Right atrium auricular region (tissue), 2 donors: ENCODE results near the gene GRPEL2. TPM values are rescaled to one million over a fixed set of nuclear protein-coding genes. Genes with fewer than 3 reads are reported as not detected.

Source experiments
- DNase-seq: peaks from one replicate; pipeline ENCODE4 v3.0.0-alpha.2; 2019; ENCODE audit warnings: low spot score
- H3K27ac ChIP-seq, 2 donors: fragments of 200-600 bp; sonication (generic); 1 replicate in 1 of 2; 2 replicates in 1 of 2; pipeline ENCODE4 v1.5.1; 2016 to 2019
- H3K27me3 ChIP-seq, 2 donors: fragments of 200-600 bp; sonication (generic); one replicate each; pipeline versions ENCODE4 v1.5.1 to v1.6.0; 2017 to 2019
- H3K36me3 ChIP-seq: fragments of 200-600 bp; sonication (generic); one replicate; pipeline ENCODE4 v1.5.1; 2016
- H3K4me1 ChIP-seq, 2 donors: fragments of 200-600 bp; sonication (generic); one replicate each; pipeline versions ENCODE4 v1.5.1 to v1.6.0; 2017 to 2019
- H3K4me3 ChIP-seq, 2 donors: fragments of 200-600 bp; sonication (generic); 1 replicate in 1 of 2; 2 replicates in 1 of 2; pipeline ENCODE4 v1.5.1; 2017 to 2019; ENCODE audit warnings: mild to moderate bottlenecking in 1 of 2, moderate library complexity in 1 of 2
- H3K9me3 ChIP-seq, 2 donors: fragments of 200-600 bp; sonication (generic); one replicate each; pipeline ENCODE4 v1.5.1; 2019
- total RNA-seq, 2 donors: library from RNA; depleted of rRNA; stranded (reverse); fragments of >200 nt; gene quantifications; one replicate each; pipeline ENCODE4 v1.1.0, GENCODE V29; 2016
- TF ChIP-seq, protein P1 (sequence below), 2 donors: fragments of 200-600 bp; sonication (generic); IDR thresholded peaks; one replicate each; pipeline ENCODE4 v1.5.1; 2019; ENCODE audit warnings: antibody characterized with exemption in 2 of 2

Gene GRPEL2
- total RNA-seq, 2 donors from 2014 or later = 6.9 to 10.7 TPM

GRCh38 chr5:149300441-149300840 is 44.9 kb upstream of the GRPEL2 start:
- Histone ChIP-seq H3K36me3 (peaks cover 42% of the 10 kb centered on the region), H3K4me1 (peaks cover 0 to 59% of the 10 kb centered on the region in 2 donors), H3K27me3 (no peaks in the 10 kb centered on the region), H3K9me3 (no peaks in the 10 kb centered on the region), H3K27ac (peak overlapping the region; percentile 82), H3K4me3 (no peak overlapping the region)
- TF ChIP-seq, protein P1, sequence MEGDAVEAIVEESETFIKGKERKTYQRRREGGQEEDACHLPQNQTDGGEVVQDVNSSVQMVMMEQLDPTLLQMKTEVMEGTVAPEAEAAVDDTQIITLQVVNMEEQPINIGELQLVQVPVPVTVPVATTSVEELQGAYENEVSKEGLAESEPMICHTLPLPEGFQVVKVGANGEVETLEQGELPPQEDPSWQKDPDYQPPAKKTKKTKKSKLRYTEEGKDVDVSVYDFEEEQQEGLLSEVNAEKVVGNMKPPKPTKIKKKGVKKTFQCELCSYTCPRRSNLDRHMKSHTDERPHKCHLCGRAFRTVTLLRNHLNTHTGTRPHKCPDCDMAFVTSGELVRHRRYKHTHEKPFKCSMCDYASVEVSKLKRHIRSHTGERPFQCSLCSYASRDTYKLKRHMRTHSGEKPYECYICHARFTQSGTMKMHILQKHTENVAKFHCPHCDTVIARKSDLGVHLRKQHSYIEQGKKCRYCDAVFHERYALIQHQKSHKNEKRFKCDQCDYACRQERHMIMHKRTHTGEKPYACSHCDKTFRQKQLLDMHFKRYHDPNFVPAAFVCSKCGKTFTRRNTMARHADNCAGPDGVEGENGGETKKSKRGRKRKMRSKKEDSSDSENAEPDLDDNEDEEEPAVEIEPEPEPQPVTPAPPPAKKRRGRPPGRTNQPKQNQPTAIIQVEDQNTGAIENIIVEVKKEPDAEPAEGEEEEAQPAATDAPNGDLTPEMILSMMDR (IDR thresholded peaks at IDR 0.05) = no peak
- DNase-seq = no peak

DNA sequence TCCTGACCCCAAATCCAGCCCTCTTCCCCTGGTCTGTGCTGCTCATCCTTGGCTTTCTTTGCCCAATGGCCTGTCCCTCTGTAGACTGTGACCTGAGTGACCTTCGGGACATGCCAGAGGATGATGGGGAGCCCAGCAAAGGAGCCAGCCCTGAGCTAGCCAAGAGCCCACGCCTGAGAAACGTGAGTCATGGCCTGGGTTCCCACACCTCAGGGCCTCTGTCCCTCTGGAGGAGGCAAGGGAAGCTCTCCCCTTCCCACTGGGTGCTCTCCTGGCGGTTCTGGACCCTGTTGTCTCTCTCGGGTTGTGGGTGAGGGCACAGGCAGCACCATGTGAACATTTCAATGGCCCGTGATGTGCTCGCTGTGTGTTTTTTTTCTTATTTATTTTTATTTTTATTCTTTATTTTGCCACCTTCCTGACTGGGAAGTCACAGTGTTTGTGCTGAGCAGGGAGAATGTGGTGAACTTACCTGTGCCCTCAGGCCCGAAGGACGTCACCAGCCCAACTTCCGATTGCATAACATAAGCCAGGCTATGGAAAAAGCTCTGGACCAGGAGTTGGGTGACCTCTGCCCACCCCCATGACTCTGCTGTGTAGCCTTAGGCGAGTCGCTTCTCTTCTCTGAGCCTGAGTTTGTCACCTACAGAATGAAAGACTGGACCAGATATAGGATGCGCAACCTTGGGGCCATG is 44.1 kb upstream of the GRPEL2 start:
- no peaks in the 10 kb centered on the region for H3K27me3 ChIP-seq
- H3K9me3 ChIP-seq = no peaks in the 10 kb centered on the region
- peaks cover 0 to 51% of the 10 kb centered on the region in 2 donors for H3K4me1 ChIP-seq
- H3K27ac ChIP-seq = peak overlapping the region in 1 of 2 donors; percentile 82
- DNase-seq = no peak
- no peak overlapping the region for H3K4me3 ChIP-seq
- peaks cover 46% of the 10 kb centered on the region for H3K36me3 ChIP-seq
- TF ChIP-seq, protein P1 (IDR thresholded peaks at IDR 0.05) = no peak

- no peak overlapping the region for H3K4me3 ChIP-seq
- no peaks in the 10 kb centered on the region for H3K9me3 ChIP-seq
- no peak overlapping the region for H3K27ac ChIP-seq
- DNase-seq = no peak
- TF ChIP-seq, protein P1 (IDR thresholded peaks at IDR 0.05) = no peak
- peaks cover 53% of the 10 kb centered on the region for H3K36me3 ChIP-seq
- peaks cover 0 to 44% of the 10 kb centered on the region in 2 donors for H3K4me1 ChIP-seq
- no peaks in the 10 kb centered on the region for H3K27me3 ChIP-seq
Observed at GRCh38 chr5:149301744-149302380, 43.4 kb upstream of the GRPEL2 start.

DNA sequence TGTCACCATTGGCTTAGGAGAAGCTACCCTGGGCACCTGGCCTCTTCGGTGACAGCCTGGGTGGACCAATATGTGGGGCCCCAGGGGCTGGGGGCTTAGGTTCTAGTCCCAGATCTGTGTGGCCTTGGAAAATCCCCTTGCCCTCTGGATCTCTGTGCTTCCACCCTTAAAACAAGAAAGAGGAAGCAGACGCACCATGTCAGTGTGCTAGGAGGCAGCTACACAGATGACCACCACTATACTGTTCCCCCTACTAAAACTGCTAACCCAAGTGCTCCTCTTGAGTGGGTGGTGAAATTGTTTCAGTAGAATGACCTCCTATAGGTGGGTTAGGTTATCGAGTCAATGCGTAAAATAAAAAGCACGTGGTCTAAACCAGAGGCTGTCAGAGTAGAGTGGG is 42.7 kb upstream of the GRPEL2 start:
- Histone ChIP-seq H3K27ac (no peak overlapping the region), H3K36me3 (peaks cover 60% of the 10 kb centered on the region)
- TF ChIP-seq, protein P1 (IDR thresholded peaks at IDR 0.05) = no peak

DNA sequence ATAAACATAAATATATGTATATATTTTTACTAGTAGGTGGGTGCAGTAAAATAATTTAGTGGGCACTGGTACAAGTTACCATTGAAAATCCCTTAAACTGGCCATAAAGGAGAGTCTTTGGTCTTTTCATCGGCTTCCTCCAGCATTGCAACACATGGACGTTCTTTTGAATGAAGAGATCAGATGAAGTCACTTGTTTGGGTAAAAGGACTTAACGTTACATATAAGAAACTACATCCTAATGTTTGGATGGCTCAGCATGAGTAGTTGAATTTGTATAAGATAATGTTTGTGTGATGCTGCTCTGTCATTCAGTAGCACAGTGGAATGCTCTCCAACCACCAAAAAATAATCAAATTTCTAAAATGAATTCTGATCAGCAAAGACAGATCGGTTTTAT is 42.1 kb upstream of the GRPEL2 start:
- peaks cover 0 to 32% of the 10 kb centered on the region in 2 donors for H3K4me1 ChIP-seq
- no peaks in the 10 kb centered on the region for H3K27me3 ChIP-seq
- no peak overlapping the region for H3K4me3 ChIP-seq
- TF ChIP-seq, protein P1 (IDR thresholded peaks at IDR 0.05) = no peak
- H3K36me3 ChIP-seq = peaks cover 65% of the 10 kb centered on the region
- no peaks in the 10 kb centered on the region for H3K9me3 ChIP-seq
- no peak for DNase-seq
- no peak overlapping the region for H3K27ac ChIP-seq

More for the DNA sequence above, 42.7 kb upstream of the GRPEL2 start:
- H3K9me3 ChIP-seq = no peaks in the 10 kb centered on the region
- no peak overlapping the region for H3K4me3 ChIP-seq
- H3K4me1 ChIP-seq = peaks cover 0 to 37% of the 10 kb centered on the region in 2 donors
- H3K27me3 ChIP-seq = no peaks in the 10 kb centered on the region
- no peak for DNase-seq
